SKM-1 (cell line): ENCODE results near the gene TTYH3.
"Not testable (repeated sequence)": the region's sequence is repeated elsewhere in the genome, so short reads cannot be mapped to it uniquely, and the experiment has no call there.

Experiments used
- DNase-seq: peaks from one replicate; lab custom pipeline; 2025; ENCODE audit not compliant: unreplicated experiment; lab: John Stamatoyannopoulos, UW

TTYH3 gene

GRCh38 chr7:2602406-2603043 lies 29.3 kb upstream of the TTYH3 start:
- no peak for DNase-seq

GRCh38 chr7:2603044-2603965 lies 28.5 kb upstream of the TTYH3 start:
- no peak for DNase-seq

GRCh38 chr7:2604608-2605174 lies 27.1 kb upstream of the TTYH3 start:
- DNase-seq, result no peak

- DNase-seq, result no peak
Measured at GRCh38 chr7:2605608-2606538, 25.9 kb upstream of the TTYH3 start.

GRCh38 chr7:2606539-2606936 lies 25.2 kb upstream of the TTYH3 start:
- no peak for DNase-seq

- no peak for DNase-seq
Measured at GRCh38 chr7:2607122-2607922, 24.5 kb upstream of the TTYH3 start.

GRCh38 chr7:2607923-2608904 lies 23.6 kb upstream of the TTYH3 start:
- DNase-seq, result no peak

GRCh38 chr7:2608921-2609411 lies 22.8 kb upstream of the TTYH3 start:
- peak; percentile 61 for DNase-seq

- DNase-seq, result not testable (repeated sequence)
Measured at GRCh38 chr7:2609646-2610045, 22.1 kb upstream of the TTYH3 start.

- DNase-seq, result no peak
Measured at GRCh38 chr7:2610466-2610865, 21.3 kb upstream of the TTYH3 start.

GRCh38 chr7:2610898-2611297 lies 20.9 kb upstream of the TTYH3 start:
- no peak for DNase-seq

GRCh38 chr7:2611401-2611800 lies 20.4 kb upstream of the TTYH3 start:
- DNase-seq, result no peak

- DNase-seq, result no peak
Measured at GRCh38 chr7:2611922-2612321, 19.9 kb upstream of the TTYH3 start.

GRCh38 chr7:2612445-2613097 lies 19.2 kb upstream of the TTYH3 start:
- DNase-seq, result no peak

GRCh38 chr7:2613098-2613930 lies 18.5 kb upstream of the TTYH3 start:
- DNase-seq, result no peak

GRCh38 chr7:2613931-2614600 lies 17.7 kb upstream of the TTYH3 start:
- no peak for DNase-seq
